Measurements from ENCODE around the gene CAVIN4.

Gene CAVIN4, protein sequence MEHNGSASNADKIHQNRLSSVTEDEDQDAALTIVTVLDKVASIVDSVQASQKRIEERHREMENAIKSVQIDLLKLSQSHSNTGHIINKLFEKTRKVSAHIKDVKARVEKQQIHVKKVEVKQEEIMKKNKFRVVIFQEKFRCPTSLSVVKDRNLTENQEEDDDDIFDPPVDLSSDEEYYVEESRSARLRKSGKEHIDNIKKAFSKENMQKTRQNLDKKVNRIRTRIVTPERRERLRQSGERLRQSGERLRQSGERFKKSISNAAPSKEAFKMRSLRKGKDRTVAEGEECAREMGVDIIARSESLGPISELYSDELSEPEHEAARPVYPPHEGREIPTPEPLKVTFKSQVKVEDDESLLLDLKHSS

GRCh38 chr9:100577776-100578448 lies at the start of gene CAVIN4:
TSS of gene CAVIN4 (plus strand) at chr9:100578079. CDS start at chr9:100578144, 65 bp downstream.
- no peak within 1 kb of the TSS for H3K4me3 ChIP-seq (ENCODE audit: low read length)
- peak; percentile 53 for DNase-seq (ENCODE audit: low read depth)
- TF ChIP-seq, protein P1, sequence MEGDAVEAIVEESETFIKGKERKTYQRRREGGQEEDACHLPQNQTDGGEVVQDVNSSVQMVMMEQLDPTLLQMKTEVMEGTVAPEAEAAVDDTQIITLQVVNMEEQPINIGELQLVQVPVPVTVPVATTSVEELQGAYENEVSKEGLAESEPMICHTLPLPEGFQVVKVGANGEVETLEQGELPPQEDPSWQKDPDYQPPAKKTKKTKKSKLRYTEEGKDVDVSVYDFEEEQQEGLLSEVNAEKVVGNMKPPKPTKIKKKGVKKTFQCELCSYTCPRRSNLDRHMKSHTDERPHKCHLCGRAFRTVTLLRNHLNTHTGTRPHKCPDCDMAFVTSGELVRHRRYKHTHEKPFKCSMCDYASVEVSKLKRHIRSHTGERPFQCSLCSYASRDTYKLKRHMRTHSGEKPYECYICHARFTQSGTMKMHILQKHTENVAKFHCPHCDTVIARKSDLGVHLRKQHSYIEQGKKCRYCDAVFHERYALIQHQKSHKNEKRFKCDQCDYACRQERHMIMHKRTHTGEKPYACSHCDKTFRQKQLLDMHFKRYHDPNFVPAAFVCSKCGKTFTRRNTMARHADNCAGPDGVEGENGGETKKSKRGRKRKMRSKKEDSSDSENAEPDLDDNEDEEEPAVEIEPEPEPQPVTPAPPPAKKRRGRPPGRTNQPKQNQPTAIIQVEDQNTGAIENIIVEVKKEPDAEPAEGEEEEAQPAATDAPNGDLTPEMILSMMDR (conservative IDR thresholded peaks at IDR 0.05; ENCODE audit: low read length), result no peak

GRCh38 chr9:100534401-100534800 lies 43.5 kb upstream of the CAVIN4 start:
- H3K4me3 ChIP-seq (ENCODE audit: low read length), result no peak overlapping the region
- TF ChIP-seq, protein P1 (conservative IDR thresholded peaks at IDR 0.05; ENCODE audit: low read length), result no peak
- no peak for DNase-seq (ENCODE audit: low read depth)

DNA sequence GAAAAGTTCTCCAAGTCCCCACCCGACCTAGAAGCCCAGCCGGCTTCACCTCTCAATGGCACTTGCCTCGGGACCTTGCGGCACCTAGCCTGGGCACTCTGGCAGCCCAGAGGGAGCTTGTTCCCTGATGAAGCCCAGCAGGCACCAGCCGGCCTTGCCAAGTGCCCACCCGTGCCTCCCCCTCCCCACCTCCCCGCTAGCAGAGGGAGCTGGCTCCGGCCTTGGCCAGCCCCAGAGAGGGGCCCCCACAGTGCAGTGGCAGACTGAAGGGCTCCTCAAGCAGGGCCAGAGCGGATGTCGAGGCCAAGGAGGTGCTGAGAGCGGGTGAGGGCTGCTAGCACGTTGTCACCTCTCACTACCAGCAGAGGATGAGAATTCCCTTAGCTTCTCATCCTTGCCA lies 37.6 kb upstream of the CAVIN4 start:
- DNase-seq (ENCODE audit: low read depth), result no peak
- TF ChIP-seq, protein P1 (conservative IDR thresholded peaks at IDR 0.05; ENCODE audit: low read length), result no peak
- H3K4me3 ChIP-seq (ENCODE audit: low read length), result no peak overlapping the region

DNA sequence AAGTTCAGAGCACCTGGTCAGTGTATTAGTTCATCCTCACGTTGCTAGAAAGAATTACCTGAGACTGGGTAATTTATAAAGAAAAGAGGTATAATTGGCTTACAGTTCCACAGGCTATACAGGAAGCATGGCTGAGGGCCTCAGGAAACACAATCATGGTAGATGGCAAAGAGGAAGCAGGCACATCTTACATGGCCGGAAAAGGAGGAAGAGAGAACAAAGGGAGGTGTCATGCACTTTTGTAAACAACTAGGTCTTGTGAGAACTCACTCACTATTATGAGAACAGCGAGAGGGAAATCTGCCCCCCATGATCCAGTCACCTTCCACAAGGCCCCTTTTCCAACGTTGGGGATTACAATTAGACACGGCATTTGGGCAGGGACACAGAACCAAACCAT lies 28.8 kb upstream of the CAVIN4 start:
- DNase-seq (ENCODE audit: low read depth), result no peak
- H3K4me3 ChIP-seq (ENCODE audit: low read length), result no peak overlapping the region
- TF ChIP-seq, protein P1 (conservative IDR thresholded peaks at IDR 0.05; ENCODE audit: low read length), result no peak

GRCh38 chr9:100554935-100555401 lies 22.9 kb upstream of the CAVIN4 start:
- H3K4me3 ChIP-seq (ENCODE audit: low read length), result no peak overlapping the region
- peak; percentile 49 for DNase-seq (ENCODE audit: low read depth)
- TF ChIP-seq, protein P1 (conservative IDR thresholded peaks at IDR 0.05; ENCODE audit: low read length), result no peak

- no peak for DNase-seq (ENCODE audit: low read depth)
- H3K4me3 ChIP-seq (ENCODE audit: low read length), result no peak overlapping the region
- TF ChIP-seq, protein P1 (conservative IDR thresholded peaks at IDR 0.05; ENCODE audit: low read length), result no peak
Observed at GRCh38 chr9:100555471-100555870, 22.4 kb upstream of the CAVIN4 start.

DNA sequence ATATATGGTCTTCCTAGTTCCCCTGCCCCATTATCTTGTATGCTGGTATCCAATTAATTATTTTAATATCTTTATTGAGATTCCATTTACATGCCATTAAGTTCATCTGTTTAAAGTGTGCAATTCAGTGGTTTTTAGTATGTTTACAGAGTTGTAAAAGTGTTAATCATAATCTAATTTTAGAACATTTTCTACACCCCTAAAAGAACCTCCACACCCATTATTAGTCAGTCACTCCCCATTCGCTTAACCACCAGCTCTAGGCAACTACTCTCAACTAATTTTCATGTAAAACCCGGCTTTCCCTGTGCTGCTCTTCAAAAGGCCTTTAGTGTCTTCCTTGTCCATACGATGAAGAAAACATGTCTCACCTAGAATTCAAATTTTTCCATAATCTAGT lies 20.8 kb upstream of the CAVIN4 start:
- TF ChIP-seq, protein P1 (conservative IDR thresholded peaks at IDR 0.05; ENCODE audit: low read length), result no peak
- no peak overlapping the region for H3K4me3 ChIP-seq (ENCODE audit: low read length)
- DNase-seq (ENCODE audit: low read depth), result no peak

All from AG10803 (cell line).